ENCODE results near the gene BORCS8. TPM values are rescaled to one million over a fixed set of nuclear protein-coding genes. Genes with fewer than 3 reads are reported as not detected.

Gene BORCS8
- total and polyA plus RNA-seq, 2 donors (not counting 3 experiments of a cell fraction or from before 2014, with no cell fraction given): 37.4 to 45.8 TPM

GRCh38 chr19:19207637-19208572 lies 16.0 kb upstream of the BORCS8 start:
- peaks cover 5 to 11% of the 10 kb centered on the region in 2 experiments for H3K27me3 ChIP-seq (ENCODE audit: control insufficient read depth in 2 of 2, insufficient read depth in 2 of 2, low read length in 2 of 2)
- no peaks in the 10 kb centered on the region for H3K9me3 ChIP-seq (replicated peaks; ENCODE audit: control insufficient read depth, insufficient read depth, low read length)
- DNase-seq (ENCODE audit: low read depth, low spot score) (no peak), FAIRE-seq (no peak)
- no peak overlapping the region for H3K4me3 ChIP-seq (replicated peaks in 1 of 3; ENCODE audit: insufficient read depth in 1 of 3, low read depth in 1 of 3, low read length in 3 of 3)
- peaks cover under 1% of the 10 kb centered on the region for H3K79me2 ChIP-seq (ENCODE audit: control insufficient read depth, insufficient read depth, low read length)
- intact Hi-C loops (cut with micrococcal nuclease) (no loop called here), dilution Hi-C loops (cut with MboI; ENCODE audit: extremely low pct_ligation_motif_present, low sequenced_read_pairs) (no loop called here)
- H4K20me1 ChIP-seq (replicated peaks; ENCODE audit: control insufficient read depth, extremely low read depth, insufficient read depth, low read length): no peaks in the 10 kb centered on the region
- H3K4me1 ChIP-seq (ENCODE audit: control insufficient read depth, extremely low read depth, insufficient read depth, low read length): peaks cover under 1% of the 10 kb centered on the region
- POLR2A ChIA-PET: no interaction called here
- H2AFZ ChIP-seq (ENCODE audit: low read depth, low read length): no peak overlapping the region
- no peak overlapping the region for H3K4me2 ChIP-seq (ENCODE audit: insufficient read depth, low read length)
- H3K9me1 ChIP-seq (replicated peaks; ENCODE audit: control insufficient read depth, extremely low read depth, insufficient read depth, low read length): no peaks in the 10 kb centered on the region
- no peak overlapping the region for H3K27ac ChIP-seq (ENCODE audit: insufficient read depth, low read depth, low read length)
- H3K9ac ChIP-seq (replicated peaks; ENCODE audit: extremely low read depth, insufficient read depth, low read length): no peak overlapping the region
- TF ChIP-seq GATA2 (IDR thresholded peaks at IDR 0.05; ENCODE audit: insufficient read depth, insufficient read length, low read depth, low read length): no peak
- no peak for TF ChIP-seq EZH2 (IDR thresholded peaks at IDR 0.05; ENCODE audit: borderline replicate concordance, low read depth, low read length, severe bottlenecking)
- no peak for TF ChIP-seq POLR2A (IDR thresholded peaks at IDR 0.05; ENCODE audit: low read depth, low read length)
- TF ChIP-seq MYC (IDR thresholded peaks at IDR 0.05; ENCODE audit: low read depth, low read length): no peak
- no peak for TF ChIP-seq POLR2AphosphoS5 (IDR thresholded peaks at IDR 0.05; ENCODE audit: insufficient read depth, low read depth, low read length)
- TF ChIP-seq JUN (IDR thresholded peaks at IDR 0.05; ENCODE audit: borderline replicate concordance, insufficient read depth, insufficient read length, low read depth): no peak
- no peak for TF ChIP-seq CTCF (IDR thresholded peaks at IDR 0.05; ENCODE audit: extremely low read depth in 1 of 2, insufficient read depth in 1 of 2, low read depth in 1 of 2, low read length in 2 of 2)
- TF ChIP-seq FOS (IDR thresholded peaks at IDR 0.05; ENCODE audit: borderline replicate concordance, insufficient read depth, low read length): no peak
- TF ChIP-seq, protein P1, sequence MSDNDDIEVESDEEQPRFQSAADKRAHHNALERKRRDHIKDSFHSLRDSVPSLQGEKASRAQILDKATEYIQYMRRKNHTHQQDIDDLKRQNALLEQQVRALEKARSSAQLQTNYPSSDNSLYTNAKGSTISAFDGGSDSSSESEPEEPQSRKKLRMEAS (IDR thresholded peaks at IDR 0.05; ENCODE audit: insufficient read depth, insufficient read length): no peak
- no peaks in the 10 kb centered on the region for H3K36me3 ChIP-seq (ENCODE audit: control insufficient read depth in 2 of 2, extremely low read depth in 1 of 2, insufficient read depth in 2 of 2, low read length in 2 of 2)
- BruUV-seq (replicated peaks): no TSS peak
- CTCF ChIA-PET: interaction anchor here (0.8 to 1.0 kb wide), 2 partner anchors 16 to 17 kb away, joined by 3 read pairs; no protein-coding TSS in a partner anchor
